ENCODE data around the gene P2RY11. TPM values are rescaled to one million over a fixed set of nuclear protein-coding genes. Genes with fewer than 3 reads are reported as not detected.

The P2RY11 gene
- total and polyA plus RNA-seq, 2 of the 4 experiments (the other 2 are of a cell fraction), result 0.54 to 4.5 TPM

DNA sequence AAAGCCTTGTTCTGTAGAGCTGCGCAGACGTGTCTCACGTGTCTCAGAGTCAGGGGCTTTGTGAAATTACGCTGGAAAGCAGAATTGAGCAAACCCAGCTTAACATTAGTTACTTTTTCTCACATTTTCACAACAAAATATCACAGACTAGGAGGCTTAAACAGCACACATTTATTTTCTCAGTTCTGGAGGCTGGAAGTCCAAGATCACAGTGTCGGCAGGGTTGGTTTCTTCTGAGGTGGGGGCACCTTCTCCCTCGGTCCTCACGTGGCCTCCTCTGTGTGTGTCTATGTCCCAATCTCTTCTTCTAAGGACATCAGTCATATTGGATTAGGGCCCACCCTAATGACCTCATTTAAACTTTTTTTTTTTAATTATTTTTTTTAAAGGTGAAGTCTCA, 12.9 kb downstream of the P2RY11 start:
- Histone ChIP-seq H3K27ac (ENCODE audit: insufficient read depth, low read length) (no peak overlapping the region), H2AFZ (replicated peaks; ENCODE audit: low read length, poor library complexity) (no peak overlapping the region), H3K18ac (ENCODE audit: low read depth, low read length) (no peak overlapping the region), H3K4me2 (ENCODE audit: low read depth, low read length) (no peak overlapping the region), H3K4me3 (ENCODE audit: insufficient read depth, low read depth, low read length) (no peak overlapping the region), H3K9ac (ENCODE audit: low read depth, low read length) (no peak overlapping the region), H2BK5ac (ENCODE audit: low read depth, low read length, poor library complexity, severe bottlenecking) (no peak overlapping the region), H3K36me3 (ENCODE audit: control insufficient read depth, insufficient read depth, low read length) (peaks cover 6% of the 10 kb centered on the region), H2AK9ac (replicated peaks; ENCODE audit: low read depth, low read length, poor library complexity) (no peak overlapping the region), H4K5ac (ENCODE audit: low read depth, low read length) (no peak overlapping the region), H3K4ac (ENCODE audit: low read depth, low read length) (no peak overlapping the region), H3K4me1 (ENCODE audit: control insufficient read depth, insufficient read depth, low read length) (peaks cover 4% of the 10 kb centered on the region; the same call in 1 of the 2 replicates), H3K9me1 (ENCODE audit: insufficient read depth, low read length) (no peaks in the 10 kb centered on the region), H3K27me3 (ENCODE audit: control insufficient read depth, insufficient read depth, low read length) (no peaks in the 10 kb centered on the region), H3K79me1 (ENCODE audit: low read depth in 1 of 2, low read length in 2 of 2) (peaks cover 1 to 2% of the 10 kb centered on the region in 2 experiments), H3K56ac (ENCODE audit: extremely low read depth, insufficient read depth, low read length) (no peak overlapping the region), H3K23ac (ENCODE audit: low read depth, low read length) (no peak overlapping the region), H2BK15ac (ENCODE audit: low read depth, low read length) (no peak overlapping the region), H3K9me3 (ENCODE audit: control insufficient read depth, insufficient read depth, low read length) (no peaks in the 10 kb centered on the region), H4K20me1 (ENCODE audit: insufficient read depth, low read length) (no peaks in the 10 kb centered on the region), H4K8ac (ENCODE audit: low read depth in 2 of 2, low read length in 2 of 2) (no peak overlapping the region), H4K91ac (ENCODE audit: insufficient read depth, low read depth, low read length) (no peak overlapping the region), H3K14ac (replicated peaks; ENCODE audit: low read depth, low read length) (no peak overlapping the region), H2BK20ac (ENCODE audit: low read depth, low read length) (no peak overlapping the region), H2BK120ac (ENCODE audit: low read depth, low read length) (no peak overlapping the region), H2AK5ac (ENCODE audit: low read depth, low read length) (no peak overlapping the region)
- 100% methylated on average over 4 of the region's 7 CpGs; no CpG with 5 or more reads in 1 of the 2 experiments for WGBS, 2 experiments (ENCODE audit: extremely low coverage in 2 of 2, insufficient read length in 1 of 2)
- TF ChIP-seq RAD21 (IDR thresholded peaks at IDR 0.05; ENCODE audit: low read length) (no peak), RFX5 (IDR thresholded peaks at IDR 0.05; ENCODE audit: low read depth, low read length) (no peak), NFE2L2 (IDR thresholded peaks at IDR 0.05; ENCODE audit: low read depth, low read length) (no peak)
- ATAC-seq (ENCODE audit: low read depth) (no peak), DNase-seq (no peak)
- intact Hi-C loops (cut with micrococcal nuclease) (no loop called here), dilution Hi-C loops (cut with HindIII; ENCODE audit: low sequenced_read_pairs, unreplicated experiment) (no loop called here), in situ Hi-C loops (cut with MboI; ENCODE audit: low sequenced_read_pairs) (no loop called here)
- BruUV-seq (replicated peaks), result no TSS peak
- ChIA-PET POLR2A (ENCODE audit: unreplicated experiment) (no interaction called here), CTCF (interaction anchor here (0.9 kb wide), 1 partner anchor 31 kb away, joined by 4 read pairs; no protein-coding TSS in a partner anchor)

Measured in IMR-90 (cell line).